Activated naive CD8-positive, alpha-beta T cell treated with anti-CD3 and anti-CD28 coated beads, Interleukin-2, amount 50 U/mL, for 24 hours (primary cell): ENCODE data around the gene SIK3.
A peak's percentile ranks its signal among the peaks of the same experiment; 100 is the strongest.

ENCODE experiments used
- ATAC-seq: fragments of 150-1000 bp; cut with Tn5 transposase; one replicate; pipeline ENCODE4 v1.10.0; 2021
- DNase-seq: peaks from one replicate; pipeline ENCODE4 v3.0.0; 2021
- H3K27ac Mint-ChIP-seq: one replicate; pipeline ENCODE4 v1.8.0; 2021; ENCODE audit warnings: mild to moderate bottlenecking, mixed read lengths
- H3K27me3 Mint-ChIP-seq: one replicate; pipeline ENCODE4 v1.8.0; 2021; ENCODE audit warnings: mixed read lengths
- H3K36me3 Mint-ChIP-seq: one replicate; pipeline ENCODE4 v1.8.0; 2021; ENCODE audit warnings: low read depth, mixed read lengths
- H3K4me1 Mint-ChIP-seq: one replicate; pipeline ENCODE4 v1.8.0; 2021; ENCODE audit warnings: mixed read lengths
- H3K4me3 Mint-ChIP-seq: one replicate; pipeline ENCODE4 v1.8.0; 2021; ENCODE audit warnings: mild to moderate bottlenecking, moderate library complexity, mixed read lengths
- H3K9me3 Mint-ChIP-seq: one replicate; pipeline ENCODE4 v1.8.0; 2021; ENCODE audit warnings: mixed read lengths

SIK3 gene

DNA sequence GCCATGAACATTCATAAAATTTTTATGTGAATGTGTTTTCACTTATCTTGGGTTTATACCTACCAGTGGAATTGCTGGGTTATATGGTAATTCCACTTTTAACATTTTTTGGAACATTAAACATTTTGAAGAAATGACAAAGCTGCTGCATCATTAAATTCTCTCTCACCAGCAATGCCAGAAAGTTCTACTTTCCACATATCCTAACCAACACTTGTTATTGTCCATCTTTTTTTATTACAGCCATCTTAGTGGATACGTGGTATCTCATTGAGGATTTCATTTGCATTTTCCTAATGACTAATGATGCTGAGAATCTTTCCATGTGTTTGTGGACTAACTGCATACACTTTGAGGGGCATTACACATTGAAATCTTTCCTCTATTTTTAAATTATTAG lies 122.6 kb downstream of the SIK3 start:
- ATAC-seq (no peak), DNase-seq (no peak)
- Mint-ChIP-seq H3K9me3 (no peaks in the 10 kb centered on the region), H3K27me3 (no peaks in the 10 kb centered on the region), H3K4me1 (peaks cover 38% of the 10 kb centered on the region), H3K27ac (no peak overlapping the region), H3K4me3 (no peak overlapping the region), H3K36me3 (peaks cover 7% of the 10 kb centered on the region)

- no peak overlapping the region for H3K4me3 Mint-ChIP-seq
- no peak for DNase-seq
- H3K9me3 Mint-ChIP-seq, result no peaks in the 10 kb centered on the region
- H3K27me3 Mint-ChIP-seq, result no peaks in the 10 kb centered on the region
- no peak overlapping the region for H3K27ac Mint-ChIP-seq
- H3K4me1 Mint-ChIP-seq, result peaks cover 26% of the 10 kb centered on the region
- no peak for ATAC-seq
- peaks cover 1% of the 10 kb centered on the region for H3K36me3 Mint-ChIP-seq
Measured at GRCh38 chr11:116973270-116973669, 125.0 kb downstream of the SIK3 start.

GRCh38 chr11:116972691-116973090 lies 125.5 kb downstream of the SIK3 start:
- no peak for DNase-seq
- Mint-ChIP-seq H3K9me3 (no peaks in the 10 kb centered on the region), H3K36me3 (no peaks in the 10 kb centered on the region), H3K4me1 (peaks cover 25% of the 10 kb centered on the region), H3K27ac (no peak overlapping the region), H3K27me3 (no peaks in the 10 kb centered on the region), H3K4me3 (no peak overlapping the region)
- ATAC-seq, result no peak

DNA sequence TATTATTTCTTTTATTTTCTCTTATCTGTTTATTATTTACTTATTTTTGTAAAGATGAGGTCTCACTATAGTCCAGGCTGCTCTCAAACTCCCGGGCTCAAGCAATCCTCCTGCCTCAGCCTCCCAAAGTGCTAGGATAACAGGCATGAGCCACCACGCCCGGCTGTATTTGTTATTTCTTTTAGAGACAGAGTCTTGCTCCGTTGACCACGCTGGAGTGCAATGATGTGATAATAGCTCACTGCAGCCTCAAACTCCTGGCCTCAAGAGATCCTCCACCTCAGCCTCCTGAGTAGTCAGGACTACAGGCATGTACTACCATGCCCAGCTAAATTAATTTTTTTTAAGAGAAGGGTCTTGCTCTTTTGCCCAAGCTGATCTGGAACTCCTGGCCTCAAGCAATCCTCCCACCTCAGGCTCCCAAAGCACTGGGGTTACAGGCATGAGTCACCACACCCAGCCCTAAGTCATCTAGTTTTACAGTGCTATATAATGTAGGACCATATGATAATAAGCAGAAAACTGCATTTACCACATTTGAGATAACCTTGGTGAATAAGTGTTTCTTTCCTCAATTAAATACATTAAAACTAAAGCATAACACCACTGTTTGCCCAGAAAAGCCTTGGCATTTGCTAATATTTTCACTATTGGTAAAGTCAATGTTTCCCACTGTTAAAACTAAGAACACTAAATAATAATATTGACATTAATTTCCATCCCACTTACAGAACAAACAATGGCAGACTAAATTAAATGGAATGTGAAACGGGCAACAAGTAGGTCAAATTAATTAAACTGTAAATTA lies 127.5 kb downstream of the SIK3 start:
- ATAC-seq (peak; percentile 54), DNase-seq (no peak)
- no peak overlapping the region for H3K4me3 Mint-ChIP-seq
- H3K4me1 Mint-ChIP-seq, result peaks cover 31% of the 10 kb centered on the region
- no peaks in the 10 kb centered on the region for H3K9me3 Mint-ChIP-seq
- no peaks in the 10 kb centered on the region for H3K27me3 Mint-ChIP-seq
- peaks cover 2% of the 10 kb centered on the region for H3K36me3 Mint-ChIP-seq
- H3K27ac Mint-ChIP-seq, result peak overlapping the region; percentile 31

DNA sequence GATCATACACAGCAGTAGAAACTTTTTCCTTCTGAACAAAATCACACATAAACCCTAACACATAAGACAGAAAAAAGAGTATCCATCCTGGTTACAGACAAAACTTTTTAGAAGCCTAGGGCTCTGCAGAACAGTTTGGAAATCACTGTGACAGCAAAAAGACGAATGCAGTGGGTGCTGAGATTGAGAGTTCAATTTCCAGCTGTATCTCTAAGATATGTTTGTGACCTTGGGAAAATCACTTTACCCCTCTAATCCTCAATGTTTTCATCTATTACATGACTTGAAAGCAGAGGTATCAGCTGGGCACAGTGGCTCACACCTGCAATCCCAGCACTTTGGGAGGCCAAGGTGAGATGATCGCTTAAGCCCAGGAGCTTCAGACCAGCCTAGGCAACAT lies 128.5 kb downstream of the SIK3 start:
- H3K4me3 Mint-ChIP-seq, result no peak overlapping the region
- H3K4me1 Mint-ChIP-seq, result peaks cover 31% of the 10 kb centered on the region
- H3K27me3 Mint-ChIP-seq, result no peaks in the 10 kb centered on the region
- H3K9me3 Mint-ChIP-seq, result no peaks in the 10 kb centered on the region
- peaks cover 2% of the 10 kb centered on the region for H3K36me3 Mint-ChIP-seq
- no peak overlapping the region for H3K27ac Mint-ChIP-seq
- DNase-seq (no peak), ATAC-seq (no peak)

DNA sequence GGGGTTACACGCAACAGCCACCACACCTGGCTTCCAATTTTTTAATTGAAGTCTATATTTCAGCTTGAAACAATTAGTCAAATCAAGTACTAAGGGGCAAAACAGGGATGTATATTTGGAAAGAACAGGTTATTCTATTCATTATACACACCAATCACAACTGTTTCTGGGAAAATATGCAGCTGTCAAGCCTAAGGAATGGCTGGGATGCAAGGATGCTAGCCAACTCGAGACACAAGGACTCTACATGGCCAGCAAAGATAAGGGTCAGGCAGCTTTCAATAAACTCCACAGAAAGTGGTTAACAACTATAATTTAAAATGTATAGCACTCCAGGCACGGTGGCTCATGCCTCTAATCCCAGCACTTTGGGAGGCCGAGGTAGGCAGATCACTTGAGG lies 134.0 kb downstream of the SIK3 start:
- ATAC-seq (no peak), DNase-seq (no peak)
- Mint-ChIP-seq H3K4me1 (peaks cover 16% of the 10 kb centered on the region), H3K4me3 (no peak overlapping the region), H3K27me3 (no peaks in the 10 kb centered on the region), H3K9me3 (no peaks in the 10 kb centered on the region), H3K36me3 (peaks cover 2% of the 10 kb centered on the region), H3K27ac (no peak overlapping the region)

GRCh38 chr11:116963813-116964212 lies 134.4 kb downstream of the SIK3 start:
- H3K36me3 Mint-ChIP-seq, result peaks cover 2% of the 10 kb centered on the region
- no peaks in the 10 kb centered on the region for H3K9me3 Mint-ChIP-seq
- no peak for ATAC-seq
- H3K27me3 Mint-ChIP-seq, result no peaks in the 10 kb centered on the region
- H3K27ac Mint-ChIP-seq, result no peak overlapping the region
- no peak overlapping the region for H3K4me3 Mint-ChIP-seq
- no peak for DNase-seq
- peaks cover 18% of the 10 kb centered on the region for H3K4me1 Mint-ChIP-seq

DNA sequence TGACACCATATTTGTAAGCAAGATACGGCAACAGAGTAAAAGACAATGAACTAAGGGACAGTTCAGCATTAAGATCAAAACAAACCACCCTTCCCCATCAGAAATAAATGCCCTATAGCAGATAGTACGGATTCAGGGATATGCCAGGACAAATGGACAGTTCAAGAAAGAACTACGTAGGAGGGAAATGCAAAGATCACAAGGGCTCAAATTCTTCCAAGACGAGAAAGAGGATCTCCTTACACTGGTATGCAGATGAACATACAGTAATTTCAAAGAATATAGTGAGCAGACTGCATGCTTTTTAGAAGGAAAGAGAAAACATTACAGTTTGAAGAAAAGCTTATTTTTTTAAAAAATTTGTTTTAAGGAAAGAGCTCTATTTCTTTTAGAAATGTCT lies 136.1 kb downstream of the SIK3 start:
- peaks cover 2% of the 10 kb centered on the region for H3K36me3 Mint-ChIP-seq
- DNase-seq, result no peak
- no peak overlapping the region for H3K27ac Mint-ChIP-seq
- H3K4me1 Mint-ChIP-seq, result peaks cover 20% of the 10 kb centered on the region
- H3K4me3 Mint-ChIP-seq, result no peak overlapping the region
- H3K27me3 Mint-ChIP-seq, result no peaks in the 10 kb centered on the region
- H3K9me3 Mint-ChIP-seq, result no peaks in the 10 kb centered on the region
- no peak for ATAC-seq

GRCh38 chr11:116960930-116961329 lies 137.3 kb downstream of the SIK3 start:
- peaks cover 23% of the 10 kb centered on the region for H3K4me1 Mint-ChIP-seq
- DNase-seq (no peak), ATAC-seq (no peak)
- no peak overlapping the region for H3K27ac Mint-ChIP-seq
- no peak overlapping the region for H3K4me3 Mint-ChIP-seq
- H3K27me3 Mint-ChIP-seq, result no peaks in the 10 kb centered on the region
- peaks cover 10% of the 10 kb centered on the region for H3K36me3 Mint-ChIP-seq
- no peaks in the 10 kb centered on the region for H3K9me3 Mint-ChIP-seq

DNA sequence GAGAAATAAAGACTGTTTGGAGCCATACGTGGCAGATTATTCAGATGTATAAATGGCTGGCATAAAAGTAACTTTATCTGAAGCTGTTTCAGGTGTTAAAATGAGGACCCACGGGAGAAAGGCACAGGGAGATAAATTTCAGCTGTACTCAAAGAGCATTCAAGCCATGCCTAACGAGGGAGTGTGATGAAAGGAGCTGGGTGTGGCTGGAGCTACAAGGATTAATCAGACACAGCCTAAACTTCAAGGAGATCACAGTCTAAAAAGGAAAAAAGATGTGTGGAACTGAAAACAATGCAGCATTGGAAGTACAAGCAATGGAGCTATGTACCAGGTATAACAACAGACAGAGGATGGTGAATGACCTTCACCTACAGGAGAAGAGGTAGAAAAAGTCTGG lies 140.0 kb downstream of the SIK3 start:
- Mint-ChIP-seq H3K4me3 (no peak overlapping the region), H3K9me3 (no peaks in the 10 kb centered on the region), H3K27ac (peak overlapping the region; percentile 5), H3K27me3 (no peaks in the 10 kb centered on the region), H3K36me3 (peaks cover 22% of the 10 kb centered on the region), H3K4me1 (peaks cover 32% of the 10 kb centered on the region)
- ATAC-seq, result no peak
- DNase-seq, result no peak

GRCh38 chr11:116955949-116956348 lies 142.3 kb downstream of the SIK3 start:
- no peak for ATAC-seq
- Mint-ChIP-seq H3K9me3 (no peaks in the 10 kb centered on the region), H3K27ac (no peak overlapping the region), H3K4me3 (no peak overlapping the region), H3K36me3 (peaks cover 25% of the 10 kb centered on the region), H3K27me3 (no peaks in the 10 kb centered on the region), H3K4me1 (peaks cover 31% of the 10 kb centered on the region)
- no peak for DNase-seq

DNA sequence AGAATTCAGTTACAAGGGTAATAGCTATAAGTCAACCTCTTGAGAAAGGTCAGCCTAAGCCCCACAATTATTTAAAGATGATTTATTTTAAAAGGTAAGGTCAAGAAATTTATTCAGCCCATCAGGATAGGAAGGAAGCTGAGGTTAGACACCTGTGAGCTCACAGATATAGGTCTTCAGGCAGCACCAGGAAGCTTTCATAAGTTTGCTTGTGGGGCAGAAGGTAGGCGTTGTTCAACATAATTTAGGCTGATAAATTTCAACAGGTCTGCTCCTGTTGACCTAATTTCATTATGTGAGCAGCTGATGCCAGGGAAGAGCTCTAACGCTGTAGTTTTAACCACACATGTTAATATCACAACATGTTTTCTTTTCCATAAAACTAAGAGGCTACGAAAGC lies 142.7 kb downstream of the SIK3 start:
- Mint-ChIP-seq H3K4me3 (no peak overlapping the region), H3K27ac (no peak overlapping the region), H3K4me1 (peaks cover 31% of the 10 kb centered on the region), H3K9me3 (no peaks in the 10 kb centered on the region), H3K27me3 (no peaks in the 10 kb centered on the region), H3K36me3 (peaks cover 29% of the 10 kb centered on the region)
- DNase-seq (no peak), ATAC-seq (no peak)

GRCh38 chr11:116953530-116954285 lies 144.5 kb downstream of the SIK3 start:
- Mint-ChIP-seq H3K4me3 (no peak overlapping the region), H3K27ac (no peak overlapping the region), H3K27me3 (no peaks in the 10 kb centered on the region), H3K36me3 (peaks cover 39% of the 10 kb centered on the region), H3K9me3 (no peaks in the 10 kb centered on the region), H3K4me1 (peaks cover 34% of the 10 kb centered on the region)
- ATAC-seq (no peak), DNase-seq (no peak)

- ATAC-seq (no peak), DNase-seq (no peak)
- Mint-ChIP-seq H3K27me3 (no peaks in the 10 kb centered on the region), H3K4me3 (no peak overlapping the region), H3K36me3 (peaks cover 41% of the 10 kb centered on the region), H3K4me1 (peaks cover 34% of the 10 kb centered on the region), H3K27ac (no peak overlapping the region), H3K9me3 (no peaks in the 10 kb centered on the region)
Measured at GRCh38 chr11:116951762-116952161, 146.5 kb downstream of the SIK3 start.

GRCh38 chr11:116950210-116950609 lies 148.0 kb downstream of the SIK3 start:
- Mint-ChIP-seq H3K27ac (no peak overlapping the region), H3K4me1 (peaks cover 27% of the 10 kb centered on the region), H3K36me3 (peaks cover 39% of the 10 kb centered on the region)

More at GRCh38 chr11:116950210-116950609, 148.0 kb downstream of the SIK3 start:
- Mint-ChIP-seq H3K4me3 (no peak overlapping the region), H3K9me3 (no peaks in the 10 kb centered on the region), H3K27me3 (no peaks in the 10 kb centered on the region)
- no peak for ATAC-seq
- no peak for DNase-seq
